GM12878 (cell line): ENCODE results near the gene NAALADL2. TPM values are rescaled to one million over a fixed set of nuclear protein-coding genes. Genes with fewer than 3 reads are reported as not detected.

Experiments
- ATAC-seq: fragments of 200-7000 bp; cut with Tn5 transposase; 3 replicates; pipeline ENCODE4 v1.9.1; 2020; ENCODE audit warnings: mild to moderate bottlenecking, moderate library complexity
- BruUV-seq: library from RNA; stranded (reverse); fragments of 400-500 nt; replicated peaks from 2 replicates; lab custom pipeline; 2021; lab: Mats Ljungman, UMichigan
- CTCF ChIA-PET: fragments of 300-600 bp; sonication (Branson Sonifier 250); formaldehyde crosslinking; extraction: SDS; loops from one replicate; lab custom pipeline; 2021; ENCODE audit warnings: inconsistent platforms; lab: Yijun Ruan, JAX
- POLR2A ChIA-PET: fragments of 350-600 bp; formaldehyde crosslinking; extraction: SDS; loops from one replicate; lab custom pipeline; 2021; ENCODE audit warnings: inconsistent platforms; lab: Charles Lee
- RAD21 ChIA-PET: fragments of 300-600 bp; sonication (Branson Sonifier 250); formaldehyde crosslinking; loops from one replicate; lab custom pipeline; 2023; ENCODE audit warnings: antibody characterized with exemption; ENCODE audit not compliant: unreplicated experiment; lab: Charles Lee
- SMC1A ChIA-PET: fragments of 300-600 bp; sonication (Branson Sonifier 250); formaldehyde crosslinking; loops from one replicate; lab custom pipeline; 2023; ENCODE audit not compliant: unreplicated experiment, uncharacterized antibody; lab: Charles Lee
- DNase-seq: peaks from one replicate; pipeline ENCODE4 v3.0.0-alpha.2; 2011; ENCODE audit warnings: low read depth, low spot score
- FAIRE-seq: peaks from 3 replicates; lab custom pipeline; 2011; peaks lifted over from hg19 to GRCh38; lab: Jason Lieb, UNC
- H2AFZ ChIP-seq: 2 replicates; pipeline ENCODE4 v1.6.0; 2011; ENCODE audit warnings: low read depth, low read length, control low read depth; ENCODE audit not compliant: control insufficient read depth
- H3K27ac ChIP-seq: 2 replicates; pipeline ENCODE4 v1.5.1; 2011; ENCODE audit warnings: control low read depth; ENCODE audit not compliant: control insufficient read depth, insufficient read depth
- H3K27me3 ChIP-seq, 2 experiments: replicated peaks in 1 of 2; 2 replicates each; pipeline versions ENCODE4 v1.6.0 to v1.6.1; 2011; ENCODE audit warnings: low read length in 1 of 2; ENCODE audit not compliant: control insufficient read depth in 2 of 2, insufficient read depth in 2 of 2
- H3K36me3 ChIP-seq, 2 experiments: 2 replicates each; pipeline ENCODE4 v1.5.1; 2011; ENCODE audit warnings: low read length in 1 of 2; ENCODE audit not compliant: control insufficient read depth in 2 of 2, insufficient read depth in 2 of 2
- H3K4me1 ChIP-seq: 2 replicates; pipeline ENCODE4 v1.6.1; 2011; ENCODE audit warnings: mild to moderate bottlenecking, low read length, moderate library complexity, mixed read lengths; ENCODE audit not compliant: control insufficient read depth, insufficient read depth
- H3K4me2 ChIP-seq: 2 replicates; pipeline ENCODE4 v1.6.0; 2011; ENCODE audit warnings: control low read depth; ENCODE audit not compliant: control insufficient read depth, insufficient read depth
- H3K4me3 ChIP-seq: fragments of 200-600 bp; sonication (generic); 2 replicates; pipeline ENCODE4 v1.5.1; 2016
- H3K79me2 ChIP-seq: 2 replicates; pipeline ENCODE4 v1.6.0; 2011; ENCODE audit warnings: low read length; ENCODE audit not compliant: control insufficient read depth, insufficient read depth
- H3K9ac ChIP-seq: 2 replicates; pipeline ENCODE4 v1.8.0; 2011; ENCODE audit warnings: low read length, control low read depth, mixed read lengths; ENCODE audit not compliant: control insufficient read depth, insufficient read depth
- H3K9me3 ChIP-seq: replicated peaks from 3 replicates; pipeline ENCODE4 v1.5.1; 2011; ENCODE audit warnings: mild to moderate bottlenecking, low read length; ENCODE audit not compliant: control insufficient read depth, insufficient read depth
- H4K20me1 ChIP-seq: 2 replicates; pipeline ENCODE4 v1.6.0; 2011; ENCODE audit not compliant: control insufficient read depth, insufficient read depth
- ASH2L ChIP-seq: fragments of 300-600, 200-600 bp; sonication (generic); IDR thresholded peaks from 2 replicates; pipeline ENCODE4 v1.6.1; 2017; ENCODE audit warnings: low read depth, mild to moderate bottlenecking, borderline replicate concordance
- GABPA ChIP-seq: IDR thresholded peaks from 2 replicates; pipeline ENCODE4 v1.6.1; 2014; ENCODE audit warnings: antibody characterized with exemption, low read depth, mild to moderate bottlenecking, inconsistent platforms
- HSF1 ChIP-seq: fragments of 150-350 bp; IDR thresholded peaks from 2 replicates; pipeline ENCODE4 v1.6.1; 2014; ENCODE audit warnings: mild to moderate bottlenecking, low read depth, low read length
- KAT2A ChIP-seq: conservative IDR thresholded peaks from 2 replicates; pipeline ENCODE4 v1.6.1; 2011; ENCODE audit warnings: low read depth, low read length; ENCODE audit not compliant: control insufficient read depth
- KDM1A ChIP-seq: fragments of 200-600 bp; sonication (generic); IDR thresholded peaks from 2 replicates; pipeline ENCODE4 v1.6.1; 2016; ENCODE audit warnings: borderline replicate concordance
- MEF2A ChIP-seq: IDR thresholded peaks from 2 replicates; pipeline ENCODE4 v1.6.1; 2011; ENCODE audit warnings: low read depth, mild to moderate bottlenecking, low read length, moderate library complexity; ENCODE audit not compliant: insufficient read depth
- MXI1 ChIP-seq: fragments of 150-350 bp; IDR thresholded peaks from 2 replicates; pipeline ENCODE4 v1.6.1; 2011; ENCODE audit warnings: low read depth, mild to moderate bottlenecking, inconsistent platforms, low read length, improper control_type of control experiment
- NFYA ChIP-seq: IDR thresholded peaks from 2 replicates; pipeline ENCODE4 v1.6.1; 2011; ENCODE audit warnings: low read depth, mild to moderate bottlenecking, low read length, improper control_type of control experiment, borderline replicate concordance
- PBX3 ChIP-seq: IDR thresholded peaks from 2 replicates; pipeline ENCODE4 v1.6.1; 2011; ENCODE audit warnings: mild to moderate bottlenecking, low read depth, low read length, moderate library complexity; ENCODE audit not compliant: insufficient replicate concordance
- RB1 ChIP-seq: fragments of 450-650 bp; formaldehyde crosslinking; IDR thresholded peaks from 2 replicates; pipeline ENCODE4 v1.6.1; 2017; ENCODE audit warnings: mild to moderate bottlenecking, borderline replicate concordance
- SIX5 ChIP-seq: IDR thresholded peaks from 2 replicates; pipeline ENCODE4 v1.6.1; 2011; ENCODE audit warnings: mild to moderate bottlenecking, low read depth, low read length, moderate library complexity; ENCODE audit not compliant: severe bottlenecking
- STAT1 ChIP-seq: fragments of 450-650 bp; conservative IDR thresholded peaks from 2 replicates; pipeline ENCODE4 v1.6.1; 2014; ENCODE audit warnings: antibody characterized with exemption, mild to moderate bottlenecking
- STAT3 ChIP-seq: IDR thresholded peaks from 2 replicates; pipeline ENCODE4 v1.6.1; 2011; ENCODE audit warnings: low read depth, low read length, improper control_type of control experiment
- TCF12 ChIP-seq: IDR thresholded peaks from 2 replicates; pipeline ENCODE4 v1.6.1; 2011; ENCODE audit warnings: low read depth, mild to moderate bottlenecking, low read length
- TCF7 ChIP-seq: IDR thresholded peaks from 2 replicates; pipeline ENCODE4 v1.6.1; 2014; ENCODE audit warnings: antibody characterized with exemption, borderline replicate concordance
- WGBS: methylation state at CpG from one replicate; pipeline ENCODE4 v1.1.6; 2016; ENCODE audit warnings: low lambda C conversion rate; ENCODE audit not compliant: insufficient replicate concordance, insufficient coverage; ENCODE audit errors: missing lambda C conversion rate; 5-methylcytosine and 5-hydroxymethylcytosine counted together
- in situ Hi-C: fragments of 300-500 bp; cut with MboI; formaldehyde crosslinking; loops from 9 replicates; pipeline ENCODE4 v1.14.3; 2018; ENCODE audit warnings: mixed read lengths
- intact Hi-C: fragments of 100-400 bp; cut with micrococcal nuclease; formaldehyde crosslinking; loops from one replicate; pipeline ENCODE4 v1.14.2; 2022; ENCODE audit not compliant: unreplicated experiment
- polyA plus RNA-seq, 11 experiments: library from polyadenylated mRNA; depleted of rRNA in 4 of 11; unstranded in 6 of 11; stranded (reverse) in 5 of 11; fragments of >200 nt; fragmentation: Nextera tagmentation in 4 of 11; fragmentation: Illumina TruSeq in 1 of 11; extraction: Ambion mirVana in 4 of 11; extraction: Trizol in 1 of 11; gene quantifications; 1 replicate in 1 of 11; 2 replicates in 10 of 11; pipeline versions ENCODE4 v1.2.1 to v1.2.3, GENCODE V29; 2011 to 2016; ENCODE audit warnings: inconsistent platforms in 2 of 11, missing spikeins in 2 of 11, low read depth in 1 of 11
- total RNA-seq, 4 experiments: library from RNA; depleted of rRNA in 3 of 4; stranded (reverse); fragments of >200 nt in 3 of 4; fragmentation: Illumina TruSeq in 1 of 4; extraction: Trizol in 1 of 4; gene quantifications; 2 replicates each; pipeline versions ENCODE4 v1.2.1 to v1.2.3, GENCODE V29; 2013 to 2021
- TF ChIP-seq, protein P1 (sequence below): fragments of 450-650 bp; IDR thresholded peaks from 2 replicates; pipeline ENCODE4 v1.6.1; 2017; ENCODE audit warnings: borderline replicate concordance

NAALADL2 gene
- total and polyA plus RNA-seq, 10 of the 15 experiments (the other 5 are each of a cell fraction or from before 2014, with no cell fraction given): 0.06 to 10.8 (median 0.46) TPM

DNA sequence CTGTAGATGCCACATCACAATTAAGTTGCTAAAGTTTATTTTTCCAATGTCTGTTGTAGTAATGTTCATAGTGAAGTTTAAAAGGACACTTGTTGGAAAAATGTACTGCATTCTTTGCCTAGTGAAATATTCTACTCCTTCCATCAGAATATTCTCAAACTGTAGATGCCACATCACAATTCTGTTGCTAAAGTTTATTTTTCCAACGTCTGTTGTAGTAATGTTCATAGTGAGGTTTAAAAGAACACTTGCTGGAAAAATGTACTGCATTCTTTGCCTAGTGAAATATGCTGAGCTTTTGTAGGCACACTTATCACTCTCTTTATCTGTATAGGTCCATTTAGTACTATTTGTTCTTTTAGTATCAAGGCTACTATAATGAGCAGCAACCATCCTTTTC lies 836.1 kb downstream of the NAALADL2 start:
- DNase-seq (no peak), ATAC-seq (no peak), FAIRE-seq (no peak)
- SMC1A ChIA-PET: no interaction called here
- no peaks in the 10 kb centered on the region for H3K79me2 ChIP-seq
- in situ Hi-C loops (no loop called here), intact Hi-C loops (no loop called here)
- H3K9me3 ChIP-seq: no peaks in the 10 kb centered on the region
- no TSS peak for BruUV-seq
- POLR2A ChIA-PET: no interaction called here
- no peak overlapping the region for H3K27ac ChIP-seq
- H3K36me3 ChIP-seq: no peaks in the 10 kb centered on the region
- RAD21 ChIA-PET: no interaction called here
- WGBS: 0% methylated on average over 1 of the region's 1 CpG
- no peaks in the 10 kb centered on the region for H3K4me1 ChIP-seq
- TF ChIP-seq PBX3: no peak
- TF ChIP-seq STAT1: no peak
- TF ChIP-seq TCF12: no peak
- H3K27me3 ChIP-seq: no peaks in the 10 kb centered on the region
- no peak overlapping the region for H3K4me3 ChIP-seq
- CTCF ChIA-PET: no interaction called here
- no peak overlapping the region for H3K4me2 ChIP-seq
- no peak overlapping the region for H3K9ac ChIP-seq
- no peaks in the 10 kb centered on the region for H4K20me1 ChIP-seq
- no peak overlapping the region for H2AFZ ChIP-seq

DNA sequence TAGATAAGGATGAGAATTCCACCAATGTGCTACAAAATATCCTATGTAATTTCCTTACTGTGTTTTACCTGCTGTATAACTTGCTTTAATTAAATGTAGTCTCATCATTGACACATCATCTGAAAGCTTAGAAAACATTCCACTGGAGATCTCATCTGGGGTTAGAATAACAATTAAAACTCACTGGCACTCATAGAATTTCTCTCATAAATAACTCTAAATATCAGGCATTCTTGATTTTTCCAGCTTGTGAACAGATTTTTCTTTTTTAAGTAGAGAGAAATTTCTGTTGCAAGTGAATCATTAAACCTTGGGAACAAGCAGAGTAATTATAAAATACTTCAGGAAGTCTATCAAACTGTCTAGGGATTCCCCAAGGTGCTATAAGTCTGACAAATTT lies 843.8 kb downstream of the NAALADL2 start:
- H2AFZ ChIP-seq: no peak overlapping the region
- ATAC-seq (no peak), DNase-seq (no peak), FAIRE-seq (no peak)
- H3K4me2 ChIP-seq: no peak overlapping the region
- no peaks in the 10 kb centered on the region for H3K79me2 ChIP-seq
- no peaks in the 10 kb centered on the region for H3K4me1 ChIP-seq
- no peaks in the 10 kb centered on the region for H3K36me3 ChIP-seq
- no peak overlapping the region for H3K9ac ChIP-seq
- H4K20me1 ChIP-seq: no peaks in the 10 kb centered on the region
- no peaks in the 10 kb centered on the region for H3K9me3 ChIP-seq
- H3K27ac ChIP-seq: no peak overlapping the region
- ChIA-PET CTCF (interaction anchor here (0.8 to 1.5 kb wide), 2 partner anchors 12 to 16 kb away, joined by 3 read pairs; no protein-coding TSS in a partner anchor), POLR2A (no interaction called here), SMC1A (no interaction called here), RAD21 (interaction anchor here (1.2 kb wide), 1 partner anchor 216 kb away, joined by 4 read pairs; no protein-coding TSS in a partner anchor)
- no TSS peak for BruUV-seq
- in situ Hi-C loops: no loop called here
- intact Hi-C loops: no loop called here
- H3K4me3 ChIP-seq: no peak overlapping the region
- H3K27me3 ChIP-seq: no peaks in the 10 kb centered on the region
- TF ChIP-seq STAT3 (no peak), ASH2L (no peak), KAT2A (no peak), HSF1 (no peak), GABPA (no peak), MEF2A (no peak), TCF7 (no peak), NFYA (no peak), SIX5 (no peak), KDM1A (no peak), MXI1 (no peak), RB1 (no peak)
- TF ChIP-seq, protein P1, sequence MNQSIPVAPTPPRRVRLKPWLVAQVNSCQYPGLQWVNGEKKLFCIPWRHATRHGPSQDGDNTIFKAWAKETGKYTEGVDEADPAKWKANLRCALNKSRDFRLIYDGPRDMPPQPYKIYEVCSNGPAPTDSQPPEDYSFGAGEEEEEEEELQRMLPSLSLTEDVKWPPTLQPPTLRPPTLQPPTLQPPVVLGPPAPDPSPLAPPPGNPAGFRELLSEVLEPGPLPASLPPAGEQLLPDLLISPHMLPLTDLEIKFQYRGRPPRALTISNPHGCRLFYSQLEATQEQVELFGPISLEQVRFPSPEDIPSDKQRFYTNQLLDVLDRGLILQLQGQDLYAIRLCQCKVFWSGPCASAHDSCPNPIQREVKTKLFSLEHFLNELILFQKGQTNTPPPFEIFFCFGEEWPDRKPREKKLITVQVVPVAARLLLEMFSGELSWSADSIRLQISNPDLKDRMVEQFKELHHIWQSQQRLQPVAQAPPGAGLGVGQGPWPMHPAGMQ: no peak
